Duodenal mucosa (tissue), 2 donors: ENCODE data around the gene PHF21B.
"Not testable (repeated sequence)": the region's sequence is repeated elsewhere in the genome, so short reads cannot be mapped to it uniquely, and the experiment has no call there.

ENCODE experiments used
- H3K27ac ChIP-seq: one replicate; pipeline ENCODE4 v1.7.0; 2013; ENCODE audit warnings: low read depth, low read length
- H3K27me3 ChIP-seq, 2 donors: one replicate each; pipeline ENCODE4 v1.7.0; 2013; ENCODE audit warnings: low read length in 2 of 2, control low read depth in 1 of 2; ENCODE audit not compliant: insufficient read depth in 2 of 2, control insufficient read depth in 1 of 2
- H3K36me3 ChIP-seq, 2 donors: one replicate each; pipeline ENCODE4 v1.7.0; 2013; ENCODE audit warnings: low read length in 2 of 2, control low read depth in 1 of 2; ENCODE audit not compliant: insufficient read depth in 2 of 2, control insufficient read depth in 1 of 2
- H3K4me1 ChIP-seq, 2 donors: one replicate each; pipeline ENCODE4 v1.7.0; 2013; ENCODE audit warnings: low read length in 2 of 2, control low read depth in 1 of 2; ENCODE audit not compliant: insufficient read depth in 2 of 2, control insufficient read depth in 1 of 2
- H3K4me3 ChIP-seq, 2 donors: one replicate each; pipeline ENCODE4 v1.7.0; 2013; ENCODE audit warnings: low read length in 2 of 2, low read depth in 1 of 2
- H3K9ac ChIP-seq, 2 donors: one replicate each; pipeline ENCODE4 v1.7.0; 2013; ENCODE audit warnings: low read length in 2 of 2, low read depth in 1 of 2
- H3K9me3 ChIP-seq, 2 donors: one replicate each; pipeline ENCODE4 v1.7.0; 2013; ENCODE audit warnings: low read length in 2 of 2, control low read depth in 1 of 2; ENCODE audit not compliant: control insufficient read depth in 1 of 2

The PHF21B gene

DNA sequence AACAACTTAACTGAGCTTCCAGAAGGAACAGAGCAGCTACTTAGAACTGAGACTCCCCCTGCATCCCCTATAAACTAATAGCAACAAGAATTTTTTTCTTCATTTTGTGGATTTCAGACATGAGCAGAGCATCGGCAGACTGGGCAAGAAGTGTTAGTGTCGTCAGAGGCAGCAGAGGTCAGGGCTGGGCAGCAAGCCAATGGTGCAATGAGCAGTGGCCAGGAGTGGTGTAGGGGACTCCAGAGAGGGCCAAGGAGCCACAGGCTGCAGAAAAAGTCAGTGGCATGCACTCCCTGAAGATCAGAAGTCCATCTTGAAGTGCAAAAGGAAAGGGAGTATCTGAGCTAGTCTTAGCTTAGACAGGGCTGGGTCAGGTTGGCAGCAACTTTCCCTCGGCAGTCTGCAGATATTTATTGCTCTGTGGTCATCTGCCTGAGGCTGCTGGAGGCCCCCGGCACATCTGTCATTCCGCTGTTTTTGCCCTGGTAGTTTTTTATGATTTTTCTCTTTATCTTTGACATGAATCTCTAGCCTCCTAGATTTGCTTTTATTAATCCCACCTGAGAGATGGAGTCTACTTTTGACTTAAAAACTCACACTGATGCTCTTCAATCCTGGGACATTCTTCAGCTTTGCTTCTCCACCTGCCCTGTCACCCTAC lies 105.2 kb downstream of the PHF21B start:
- H3K9me3 ChIP-seq = peaks cover 17 to 22% of the 10 kb centered on the region in 2 donors
- not testable (repeated sequence) for H3K36me3 ChIP-seq, H3K4me1 ChIP-seq, H3K4me3 ChIP-seq, H3K27me3 ChIP-seq, H3K9ac ChIP-seq, H3K27ac ChIP-seq

DNA sequence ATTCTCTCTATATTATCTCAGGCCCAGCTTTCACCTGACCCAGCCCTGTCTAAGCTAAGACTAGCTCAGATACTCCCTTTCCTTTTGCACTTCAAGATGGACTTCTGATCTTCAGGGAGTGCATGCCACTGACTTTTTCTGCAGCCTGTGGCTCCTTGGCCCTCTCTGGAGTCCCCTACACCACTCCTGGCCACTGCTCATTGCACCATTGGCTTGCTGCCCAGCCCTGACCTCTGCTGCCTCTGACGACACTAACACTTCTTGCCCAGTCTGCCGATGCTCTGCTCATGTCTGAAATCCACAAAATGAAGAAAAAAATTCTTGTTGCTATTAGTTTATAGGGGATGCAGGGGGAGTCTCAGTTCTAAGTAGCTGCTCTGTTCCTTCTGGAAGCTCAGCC lies 106.6 kb downstream of the PHF21B start:
- H3K36me3 ChIP-seq, H3K4me3 ChIP-seq, H3K4me1 ChIP-seq, H3K9ac ChIP-seq, H3K27ac ChIP-seq, H3K27me3 ChIP-seq: not testable (repeated sequence)
- peaks cover 17 to 22% of the 10 kb centered on the region in 2 donors for H3K9me3 ChIP-seq

DNA sequence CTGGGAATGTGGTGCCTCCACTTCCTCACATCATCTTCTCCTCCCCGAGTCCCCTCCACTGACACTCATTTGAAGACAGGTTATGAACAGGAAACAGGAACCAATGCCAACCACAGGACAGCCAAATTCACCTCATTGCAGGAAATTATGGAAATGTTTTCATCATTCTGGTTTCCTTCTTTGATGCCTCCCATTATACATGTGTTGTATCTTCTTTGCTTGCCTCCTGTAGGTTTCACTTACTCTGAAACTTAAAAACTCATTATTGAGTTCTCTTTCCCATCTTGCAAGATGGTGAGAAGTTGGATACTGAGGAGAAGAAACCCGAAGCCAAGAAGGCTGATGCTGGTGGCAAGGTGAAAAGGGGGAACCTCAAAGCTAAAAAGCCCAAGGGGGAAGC lies 108.5 kb downstream of the PHF21B start:
- Histone ChIP-seq H3K9me3 (peaks cover 17 to 22% of the 10 kb centered on the region in 2 donors), H3K27ac (no peak overlapping the region), H3K36me3 (no peaks in the 10 kb centered on the region)

DNA sequence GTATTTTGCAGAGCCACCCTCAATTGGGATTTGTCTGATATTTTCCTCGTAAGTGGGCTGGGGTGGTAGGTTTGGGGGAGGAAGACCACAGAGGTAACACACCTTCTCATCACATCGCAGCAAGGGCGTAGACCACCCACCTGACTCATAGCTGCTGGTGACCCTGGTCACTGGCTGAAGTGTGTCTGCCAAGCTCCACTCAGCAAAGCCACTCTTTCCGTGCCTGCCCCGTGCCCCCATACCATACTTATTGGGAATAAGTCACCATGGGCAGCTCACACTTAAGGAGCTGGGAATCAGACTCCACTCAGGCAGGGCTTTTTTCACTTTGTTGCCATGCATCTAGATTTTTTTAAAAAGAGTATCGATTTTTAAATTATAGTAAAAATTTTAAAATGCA lies 111.6 kb downstream of the PHF21B start:
- Histone ChIP-seq H3K9ac (no peak overlapping the region), H3K9me3 (peaks cover 17 to 22% of the 10 kb centered on the region in 2 donors), H3K4me3 (no peak overlapping the region), H3K36me3 (no peaks in the 10 kb centered on the region), H3K4me1 (no peaks in the 10 kb centered on the region), H3K27ac (no peak overlapping the region), H3K27me3 (no peaks in the 10 kb centered on the region)

More for the DNA sequence above, 108.5 kb downstream of the PHF21B start:
- no peaks in the 10 kb centered on the region for H3K27me3 ChIP-seq
- no peak overlapping the region for H3K4me3 ChIP-seq
- H3K9ac ChIP-seq = no peak overlapping the region
- no peaks in the 10 kb centered on the region for H3K4me1 ChIP-seq

DNA sequence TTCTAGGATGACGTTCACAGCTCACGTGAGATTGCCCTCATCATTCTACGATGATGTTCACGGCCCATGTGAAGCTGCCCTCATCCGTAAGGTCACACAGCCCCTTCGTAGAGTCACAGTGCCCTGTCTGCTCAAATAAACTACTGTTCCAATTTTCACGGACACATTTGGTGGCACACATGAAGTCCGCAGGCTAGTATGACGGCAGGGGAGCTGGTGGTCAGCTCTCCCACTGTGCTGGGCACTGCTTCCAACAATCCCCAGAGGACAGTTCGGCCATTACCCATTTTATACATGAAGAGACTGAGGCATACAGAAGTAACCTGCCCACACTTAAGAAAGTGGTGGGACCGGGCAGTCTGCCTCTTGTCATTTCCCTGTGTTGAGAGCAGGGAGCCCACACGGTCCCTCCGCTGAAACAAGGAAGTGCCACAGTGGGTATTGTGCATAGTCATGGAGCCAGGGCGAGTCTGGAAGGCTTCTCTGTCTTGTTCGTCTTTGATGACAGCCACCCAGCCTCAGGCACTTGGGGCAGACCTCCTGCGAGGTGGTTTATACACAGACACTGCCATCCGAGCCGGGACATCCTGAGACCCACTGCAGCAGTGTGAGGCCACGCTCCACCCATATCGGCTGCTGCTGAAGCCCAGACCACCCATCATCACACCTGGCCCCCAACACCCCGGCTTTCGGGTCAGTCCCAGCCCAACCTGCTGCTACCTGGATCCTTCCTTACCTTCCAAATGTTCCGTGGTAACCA lies 114.3 kb downstream of the PHF21B start:
- Histone ChIP-seq H3K9ac (no peak overlapping the region), H3K36me3 (no peaks in the 10 kb centered on the region), H3K9me3 (peaks cover under 1 to 6% of the 10 kb centered on the region in 2 donors), H3K4me3 (no peak overlapping the region), H3K27me3 (no peaks in the 10 kb centered on the region), H3K4me1 (no peaks in the 10 kb centered on the region), H3K27ac (no peak overlapping the region)

DNA sequence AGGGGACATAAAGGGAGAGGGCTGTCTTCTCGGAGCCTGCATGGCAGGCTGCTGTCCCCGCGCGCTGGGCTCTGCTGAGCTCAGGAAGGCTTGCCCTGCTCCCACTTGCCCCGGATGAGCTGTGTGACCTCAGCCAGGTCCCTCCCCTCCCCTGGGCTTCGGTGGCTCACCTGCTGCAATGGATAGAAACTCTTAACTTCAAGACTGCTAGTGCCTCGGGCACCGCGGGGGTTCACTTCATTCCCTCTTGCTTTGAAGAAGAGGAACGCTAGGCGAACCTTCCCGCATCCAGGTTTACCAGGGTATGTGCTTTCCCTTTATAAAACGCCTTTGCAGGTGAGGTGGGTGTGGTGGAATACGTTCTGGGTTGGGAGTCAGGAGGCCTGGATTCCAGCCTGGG lies 115.0 kb downstream of the PHF21B start:
- Histone ChIP-seq H3K4me3 (no peak overlapping the region), H3K27ac (no peak overlapping the region), H3K9ac (no peak overlapping the region), H3K4me1 (no peaks in the 10 kb centered on the region), H3K36me3 (no peaks in the 10 kb centered on the region), H3K27me3 (no peaks in the 10 kb centered on the region), H3K9me3 (no peaks in the 10 kb centered on the region)

DNA sequence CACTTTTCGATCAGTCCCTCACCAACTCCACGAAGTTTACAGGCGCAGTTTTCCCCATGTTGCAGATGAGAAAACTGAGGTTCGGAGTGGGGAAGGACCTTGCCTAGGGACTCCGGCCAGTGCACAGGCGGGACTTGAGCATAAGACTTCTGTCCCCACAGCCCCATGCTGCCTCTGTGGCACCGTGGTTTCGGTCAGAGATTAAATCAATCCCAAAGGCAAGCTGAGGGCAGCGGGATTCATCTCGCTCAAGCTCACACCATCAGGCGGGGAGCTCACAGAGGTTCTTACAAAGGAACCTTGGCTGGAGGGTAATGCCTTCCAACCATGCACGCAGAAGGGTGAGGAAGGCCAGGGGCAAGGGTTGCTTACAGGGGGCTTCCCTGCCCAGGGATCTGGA lies 115.5 kb downstream of the PHF21B start:
- Histone ChIP-seq H3K4me1 (no peaks in the 10 kb centered on the region), H3K9ac (no peak overlapping the region), H3K9me3 (no peaks in the 10 kb centered on the region), H3K27me3 (no peaks in the 10 kb centered on the region), H3K27ac (no peak overlapping the region), H3K36me3 (no peaks in the 10 kb centered on the region), H3K4me3 (no peak overlapping the region)

DNA sequence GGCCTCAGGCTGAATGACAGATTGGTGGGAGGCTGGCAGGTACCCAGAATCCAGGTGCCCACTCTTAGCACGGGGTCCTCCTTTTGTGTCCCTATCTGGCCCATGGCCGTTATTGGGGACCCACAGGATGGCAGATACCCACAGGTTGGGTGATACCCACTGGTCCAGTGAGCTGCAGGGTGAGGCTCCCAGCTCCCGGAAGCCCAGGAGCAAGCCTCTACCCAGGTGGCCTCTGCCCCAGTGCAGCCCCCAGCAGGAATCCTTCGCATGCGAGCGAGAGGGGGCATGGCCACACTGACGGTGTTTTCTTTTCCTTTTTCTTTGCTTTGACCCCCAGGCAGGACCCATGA lies 116.1 kb downstream of the PHF21B start:
- no peak overlapping the region for H3K9ac ChIP-seq
- H3K27me3 ChIP-seq = no peaks in the 10 kb centered on the region
- H3K4me3 ChIP-seq = no peak overlapping the region
- H3K27ac ChIP-seq = no peak overlapping the region
- no peaks in the 10 kb centered on the region for H3K9me3 ChIP-seq
- H3K4me1 ChIP-seq = no peaks in the 10 kb centered on the region
- no peaks in the 10 kb centered on the region for H3K36me3 ChIP-seq

DNA sequence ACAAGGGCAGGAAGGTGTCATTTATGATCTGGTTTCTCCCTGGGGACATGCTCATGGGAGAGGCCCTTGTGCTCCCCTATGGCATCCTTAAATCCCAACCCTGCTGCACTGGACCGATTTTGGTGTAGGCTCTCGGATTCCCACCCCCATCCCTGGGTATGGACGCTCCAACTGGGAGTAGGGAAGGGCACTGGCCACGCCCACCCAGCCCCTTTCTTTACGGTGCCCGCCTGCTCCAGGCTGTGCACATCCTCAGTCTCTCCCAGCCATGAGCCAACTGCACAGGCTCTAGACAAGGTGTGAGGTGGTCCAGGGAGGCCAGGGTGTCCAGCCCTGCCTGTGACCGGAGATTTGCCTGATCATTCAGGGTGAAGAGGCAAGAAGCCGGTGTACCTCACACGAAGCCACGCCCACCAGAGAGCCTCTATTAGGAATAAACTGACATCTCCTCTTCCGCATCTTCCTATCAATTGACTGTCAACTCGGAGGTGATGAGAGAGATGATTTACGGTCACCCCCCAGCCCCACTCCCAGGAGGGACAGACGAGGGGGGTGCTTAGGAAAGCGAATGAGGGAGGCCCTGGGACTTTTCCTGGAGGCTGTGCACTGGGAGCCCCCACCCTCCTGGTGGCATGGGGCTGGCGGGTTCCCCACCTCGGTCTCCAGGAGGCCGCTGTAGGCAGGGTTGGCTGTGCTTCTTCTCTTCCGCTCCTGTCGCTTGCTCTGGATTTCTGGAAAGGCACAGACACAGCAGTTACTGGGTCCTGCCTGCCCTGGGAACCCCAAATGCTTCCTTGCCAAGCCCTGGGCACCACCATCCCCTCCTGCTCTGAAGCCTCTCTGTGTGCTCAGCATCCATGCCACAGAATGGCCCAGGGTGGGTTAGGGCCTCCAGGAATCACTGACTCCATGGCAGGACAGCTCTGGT lies 116.7 kb downstream of the PHF21B start:
- Histone ChIP-seq H3K27ac (no peak overlapping the region), H3K4me3 (no peak overlapping the region), H3K9ac (no peak overlapping the region), H3K4me1 (no peaks in the 10 kb centered on the region), H3K36me3 (no peaks in the 10 kb centered on the region), H3K9me3 (no peaks in the 10 kb centered on the region), H3K27me3 (no peaks in the 10 kb centered on the region)

DNA sequence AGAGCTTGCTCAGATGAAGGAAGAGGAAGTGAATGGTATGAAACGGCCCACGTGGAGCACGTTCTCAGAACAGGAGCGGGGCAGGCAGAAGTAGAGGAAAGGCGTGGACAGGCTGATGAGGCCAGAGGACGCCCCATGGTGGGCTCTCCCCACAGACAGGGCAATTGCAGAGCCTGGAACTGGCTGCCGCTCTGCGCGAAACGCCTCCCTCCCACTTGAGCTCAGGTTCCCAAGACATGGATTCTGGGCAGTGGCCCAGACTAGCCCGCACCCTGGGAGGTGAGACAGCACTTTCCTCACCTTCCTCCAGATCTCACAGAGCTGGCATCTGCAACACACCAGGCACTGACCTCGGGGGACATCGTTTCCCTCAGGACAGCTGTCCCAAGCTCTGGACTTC lies 117.6 kb downstream of the PHF21B start:
- H3K4me3 ChIP-seq = no peak overlapping the region
- no peak overlapping the region for H3K27ac ChIP-seq
- H3K36me3 ChIP-seq = no peaks in the 10 kb centered on the region
- H3K9me3 ChIP-seq = no peaks in the 10 kb centered on the region
- H3K9ac ChIP-seq = no peak overlapping the region
- H3K4me1 ChIP-seq = no peaks in the 10 kb centered on the region
- no peaks in the 10 kb centered on the region for H3K27me3 ChIP-seq
